ENCODE results near the gene PTCD3.

PTCD3 gene
- 131 to 221 (median 187) reads per million in 9 experiments for total RNA-seq

GRCh38 chr2:86105969-86106945 lies at the start of gene PTCD3:
Gene PTCD3 (plus strand): TSS chr2:86106235. CDS start chr2:86106248, 13 bp downstream.
- H3K4me1 Mint-ChIP-seq (ENCODE audit: low read depth in 2 of 2) = peaks cover 45 to 59% of the 10 kb centered on the region in 2 donors
- peaks cover 51% of the 10 kb centered on the region for H3K36me3 Mint-ChIP-seq (ENCODE audit: insufficient read depth)
- no peaks in the 10 kb centered on the region for H3K9me3 Mint-ChIP-seq
- peak within 1 kb of the TSS; percentile 90 to 96 for H3K4me3 Mint-ChIP-seq
- DNase-seq = peak; percentile 88 to 92 (median 89)
- ATAC-seq (replicated peaks) = peak; percentile 91
- no peaks in the 10 kb centered on the region for H3K27me3 Mint-ChIP-seq
- H3K27ac Mint-ChIP-seq = peak within 1 kb of the TSS; percentile 98 to 99

GRCh38 chr2:86056590-86057331 lies 49.3 kb upstream of the PTCD3 start:
- no peak overlapping the region for H3K4me3 Mint-ChIP-seq
- H3K27me3 Mint-ChIP-seq = no peaks in the 10 kb centered on the region
- no peaks in the 10 kb centered on the region for H3K4me1 Mint-ChIP-seq (ENCODE audit: low read depth in 2 of 2)
- DNase-seq (no peak), ATAC-seq (replicated peaks) (no peak)
- peaks cover 17% of the 10 kb centered on the region for H3K36me3 Mint-ChIP-seq (ENCODE audit: insufficient read depth)
- no peak overlapping the region for H3K27ac Mint-ChIP-seq
- no peaks in the 10 kb centered on the region for H3K9me3 Mint-ChIP-seq

- Mint-ChIP-seq H3K36me3 (ENCODE audit: insufficient read depth) (peaks cover 24% of the 10 kb centered on the region), H3K9me3 (no peaks in the 10 kb centered on the region), H3K27ac (no peak overlapping the region), H3K4me1 (ENCODE audit: low read depth in 2 of 2) (peaks cover 0 to 3% of the 10 kb centered on the region in 2 donors), H3K27me3 (no peaks in the 10 kb centered on the region), H3K4me3 (no peak overlapping the region)
- ATAC-seq (replicated peaks) (no peak), DNase-seq (no peak)
Measured at GRCh38 chr2:86062043-86062442, 44.0 kb upstream of the PTCD3 start.

- ATAC-seq (replicated peaks) (no peak), DNase-seq (no peak)
- Mint-ChIP-seq H3K4me3 (no peak overlapping the region), H3K27me3 (no peaks in the 10 kb centered on the region), H3K9me3 (no peaks in the 10 kb centered on the region), H3K27ac (peak overlapping the region; percentile 42 to 49), H3K4me1 (ENCODE audit: low read depth in 2 of 2) (peaks cover 5 to 10% of the 10 kb centered on the region in 2 donors), H3K36me3 (ENCODE audit: insufficient read depth) (peaks cover 27% of the 10 kb centered on the region)
Measured at GRCh38 chr2:86064006-86064405, 42.0 kb upstream of the PTCD3 start.

- peaks cover 9 to 16% of the 10 kb centered on the region in 2 donors for H3K4me1 Mint-ChIP-seq (ENCODE audit: low read depth in 2 of 2)
- DNase-seq (no peak), ATAC-seq (replicated peaks) (no peak)
- peaks cover 28% of the 10 kb centered on the region for H3K36me3 Mint-ChIP-seq (ENCODE audit: insufficient read depth)
- H3K27ac Mint-ChIP-seq = peak overlapping the region; percentile 9 to 59
- no peaks in the 10 kb centered on the region for H3K9me3 Mint-ChIP-seq
- no peaks in the 10 kb centered on the region for H3K27me3 Mint-ChIP-seq
- no peak overlapping the region for H3K4me3 Mint-ChIP-seq
Measured at GRCh38 chr2:86065512-86065911, 40.5 kb upstream of the PTCD3 start.

- H3K27me3 Mint-ChIP-seq = no peaks in the 10 kb centered on the region
- H3K27ac Mint-ChIP-seq = peak overlapping the region in 1 of 2 donors; percentile 69
- ATAC-seq (replicated peaks) (no peak), DNase-seq (no peak)
- H3K36me3 Mint-ChIP-seq (ENCODE audit: insufficient read depth) = peaks cover 33% of the 10 kb centered on the region
- H3K9me3 Mint-ChIP-seq = peaks cover 0 to under 1% of the 10 kb centered on the region in 2 donors
- H3K4me3 Mint-ChIP-seq = no peak overlapping the region
- peaks cover 9 to 16% of the 10 kb centered on the region in 2 donors for H3K4me1 Mint-ChIP-seq (ENCODE audit: low read depth in 2 of 2)
Measured at GRCh38 chr2:86066007-86066578, 39.9 kb upstream of the PTCD3 start.

GRCh38 chr2:86066915-86067314 lies 39.1 kb upstream of the PTCD3 start:
- H3K27ac Mint-ChIP-seq = peak overlapping the region; percentile 69 to 87
- no peak for ATAC-seq (replicated peaks)
- H3K4me3 Mint-ChIP-seq = no peak overlapping the region
- DNase-seq = no peak
- peaks cover 0 to 2% of the 10 kb centered on the region in 2 donors for H3K9me3 Mint-ChIP-seq
- no peaks in the 10 kb centered on the region for H3K27me3 Mint-ChIP-seq
- H3K4me1 Mint-ChIP-seq (ENCODE audit: low read depth in 2 of 2) = peaks cover 9 to 16% of the 10 kb centered on the region in 2 donors
- peaks cover 31% of the 10 kb centered on the region for H3K36me3 Mint-ChIP-seq (ENCODE audit: insufficient read depth)

GRCh38 chr2:86068136-86068588 lies 37.9 kb upstream of the PTCD3 start:
- H3K9me3 Mint-ChIP-seq = peaks cover 0 to 2% of the 10 kb centered on the region in 2 donors
- H3K4me3 Mint-ChIP-seq = peak overlapping the region in 1 of 2 donors; percentile 42
- peak overlapping the region; percentile 77 to 87 for H3K27ac Mint-ChIP-seq
- DNase-seq (peak; percentile 26 to 41 (median 38)), ATAC-seq (replicated peaks) (peak; percentile 96)
- H3K4me1 Mint-ChIP-seq (ENCODE audit: low read depth in 2 of 2) = peaks cover 14 to 17% of the 10 kb centered on the region in 2 donors
- no peaks in the 10 kb centered on the region for H3K27me3 Mint-ChIP-seq
- peaks cover 29% of the 10 kb centered on the region for H3K36me3 Mint-ChIP-seq (ENCODE audit: insufficient read depth)

GRCh38 chr2:86068648-86069047 lies 37.4 kb upstream of the PTCD3 start:
- peaks cover 17% of the 10 kb centered on the region in 2 donors for H3K4me1 Mint-ChIP-seq (ENCODE audit: low read depth in 2 of 2)
- DNase-seq (no peak), ATAC-seq (replicated peaks) (no peak)
- peaks cover 25% of the 10 kb centered on the region for H3K36me3 Mint-ChIP-seq (ENCODE audit: insufficient read depth)
- H3K9me3 Mint-ChIP-seq = peaks cover 0 to 2% of the 10 kb centered on the region in 2 donors
- H3K4me3 Mint-ChIP-seq = no peak overlapping the region
- H3K27ac Mint-ChIP-seq = peak overlapping the region; percentile 77 to 87
- no peaks in the 10 kb centered on the region for H3K27me3 Mint-ChIP-seq

- Mint-ChIP-seq H3K9me3 (peaks cover 0 to 2% of the 10 kb centered on the region in 2 donors), H3K27ac (peak overlapping the region; percentile 35 to 77), H3K36me3 (ENCODE audit: insufficient read depth) (peaks cover 21% of the 10 kb centered on the region), H3K4me1 (ENCODE audit: low read depth in 2 of 2) (peaks cover 17% of the 10 kb centered on the region in 2 donors), H3K27me3 (no peaks in the 10 kb centered on the region), H3K4me3 (no peak overlapping the region)
- ATAC-seq (replicated peaks) (no peak), DNase-seq (no peak)
Measured at GRCh38 chr2:86069091-86069685, 36.8 kb upstream of the PTCD3 start.

GRCh38 chr2:86069783-86070339 lies 36.2 kb upstream of the PTCD3 start:
- peak overlapping the region in 1 of 2 donors; percentile 35 for H3K27ac Mint-ChIP-seq
- H3K27me3 Mint-ChIP-seq = no peaks in the 10 kb centered on the region
- no peak overlapping the region for H3K4me3 Mint-ChIP-seq
- peaks cover 21% of the 10 kb centered on the region for H3K36me3 Mint-ChIP-seq (ENCODE audit: insufficient read depth)
- H3K9me3 Mint-ChIP-seq = peaks cover 0 to 2% of the 10 kb centered on the region in 2 donors
- DNase-seq (no peak), ATAC-seq (replicated peaks) (no peak)
- H3K4me1 Mint-ChIP-seq (ENCODE audit: low read depth in 2 of 2) = peaks cover 17% of the 10 kb centered on the region in 2 donors

GRCh38 chr2:86070868-86071267 lies 35.2 kb upstream of the PTCD3 start:
- ATAC-seq (replicated peaks) (no peak), DNase-seq (no peak)
- Mint-ChIP-seq H3K9me3 (peaks cover 0 to 2% of the 10 kb centered on the region in 2 donors), H3K27me3 (no peaks in the 10 kb centered on the region), H3K4me3 (no peak overlapping the region), H3K36me3 (ENCODE audit: insufficient read depth) (peaks cover 13% of the 10 kb centered on the region), H3K27ac (peak overlapping the region; percentile 29 to 54), H3K4me1 (ENCODE audit: low read depth in 2 of 2) (peaks cover 17% of the 10 kb centered on the region in 2 donors)

All from effector memory CD8-positive, alpha-beta T cell (primary cell).